Activated CD4-positive, alpha-beta T cell treated with anti-CD3 and anti-CD28 coated beads, Interleukin-2, amount 50 U/mL, for 16 hours (primary cell): Measurements from ENCODE around the gene IQSEC3.

Experiments
- DNase-seq: peaks from one replicate; pipeline ENCODE4 v3.0.0-alpha.2; 2020

The IQSEC3 gene

DNA sequence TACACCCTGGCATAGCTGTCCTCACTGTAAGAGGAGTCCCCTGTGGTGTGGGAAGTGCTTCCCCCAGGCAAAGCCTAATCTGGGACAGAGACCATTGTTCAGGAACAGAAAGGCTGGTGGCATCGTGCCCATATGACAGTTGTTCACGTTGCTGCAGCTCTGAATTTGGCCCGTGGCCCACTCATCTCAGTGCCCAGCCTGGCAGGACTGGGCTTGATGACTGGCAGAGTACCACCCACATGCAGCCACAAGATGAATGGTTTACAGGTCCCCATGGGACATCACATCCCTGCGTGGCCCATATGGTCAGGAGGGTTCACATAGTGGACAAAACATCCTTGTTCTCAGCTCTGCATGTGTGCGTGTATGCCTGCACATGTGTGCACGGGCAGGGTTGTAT is 17.5 kb downstream of the IQSEC3 start:
- DNase-seq = no peak

DNA sequence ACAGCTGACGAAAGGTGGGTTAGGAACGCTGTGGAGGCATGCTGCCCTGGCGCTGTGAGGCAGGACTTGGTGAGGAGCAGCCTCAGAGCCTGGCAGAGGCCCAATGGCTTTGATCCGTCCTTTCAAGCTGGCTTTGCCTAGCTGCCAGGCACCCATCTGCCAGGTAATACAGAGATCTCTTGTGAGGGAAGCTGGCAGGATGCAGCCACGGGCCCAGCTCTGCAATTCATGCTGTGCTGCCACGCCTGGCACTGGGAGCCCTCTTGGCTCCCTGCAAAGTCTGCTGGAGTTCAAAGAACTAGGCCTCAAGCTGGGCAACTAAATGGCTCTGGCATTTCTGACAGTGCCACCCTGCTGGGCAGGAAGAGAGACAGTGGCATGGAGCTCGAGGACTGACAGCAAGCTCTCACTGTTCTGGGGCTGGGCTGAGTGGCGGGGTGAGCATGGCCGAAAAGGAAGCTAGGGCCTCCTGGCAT is 18.7 kb downstream of the IQSEC3 start:
- no peak for DNase-seq

DNA sequence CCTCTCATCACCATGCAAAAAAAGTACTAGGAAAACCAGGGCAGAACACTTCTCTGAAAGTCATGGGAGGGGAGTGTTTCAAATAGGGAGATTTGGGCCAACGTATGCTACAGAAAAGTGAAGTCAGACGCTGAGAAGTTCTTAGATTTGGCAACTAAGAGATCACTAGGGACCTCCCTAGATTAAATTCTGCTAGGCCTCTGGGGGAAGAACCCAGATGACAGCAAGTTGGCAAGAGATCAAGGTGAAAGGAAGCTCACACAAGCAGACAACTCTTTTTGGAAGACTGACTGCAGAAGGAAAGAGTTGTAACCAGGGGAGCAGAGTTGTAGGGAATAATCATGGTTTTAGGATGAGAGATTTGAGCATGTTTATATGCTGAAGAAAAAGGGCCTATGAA is 20.7 kb downstream of the IQSEC3 start:
- DNase-seq = no peak

DNA sequence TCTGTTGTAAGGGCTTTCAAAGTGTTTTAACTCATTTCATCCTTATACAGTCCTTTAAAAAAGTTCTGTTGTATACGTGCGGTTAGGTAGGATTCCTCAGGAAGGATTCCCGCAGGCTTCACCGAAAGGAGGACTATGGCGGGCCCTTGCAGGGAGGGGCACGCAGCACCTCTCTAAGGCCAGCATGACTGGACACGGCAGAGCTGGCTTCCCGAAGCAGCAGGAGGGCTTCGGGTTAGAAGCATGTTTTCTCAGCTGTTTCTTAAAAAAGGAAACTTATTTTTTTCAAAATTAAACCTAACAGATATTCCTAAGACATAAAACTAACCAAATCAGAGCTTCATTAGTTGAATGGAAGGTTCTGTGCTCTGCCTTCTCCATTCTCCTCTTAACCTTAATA is 21.3 kb downstream of the IQSEC3 start:
- no peak for DNase-seq

DNA sequence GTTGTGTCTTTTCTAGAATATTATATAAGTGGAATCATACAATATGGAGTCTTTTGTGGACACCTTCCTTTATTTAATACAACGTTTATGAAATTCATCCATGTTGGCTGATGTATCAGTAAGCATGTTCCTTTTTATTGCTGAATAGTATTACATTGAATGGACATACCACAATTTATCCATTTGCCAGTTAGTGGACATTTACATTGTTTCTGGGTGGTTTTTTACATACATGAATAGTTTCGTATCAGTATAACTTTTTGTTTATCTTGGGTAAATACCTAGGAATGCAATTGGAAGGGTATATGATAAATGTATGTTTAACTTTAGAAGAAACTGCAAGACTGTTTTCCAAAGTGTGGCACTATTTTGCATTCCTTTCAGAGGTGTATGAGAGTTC is 23.1 kb downstream of the IQSEC3 start:
- DNase-seq = no peak

DNA sequence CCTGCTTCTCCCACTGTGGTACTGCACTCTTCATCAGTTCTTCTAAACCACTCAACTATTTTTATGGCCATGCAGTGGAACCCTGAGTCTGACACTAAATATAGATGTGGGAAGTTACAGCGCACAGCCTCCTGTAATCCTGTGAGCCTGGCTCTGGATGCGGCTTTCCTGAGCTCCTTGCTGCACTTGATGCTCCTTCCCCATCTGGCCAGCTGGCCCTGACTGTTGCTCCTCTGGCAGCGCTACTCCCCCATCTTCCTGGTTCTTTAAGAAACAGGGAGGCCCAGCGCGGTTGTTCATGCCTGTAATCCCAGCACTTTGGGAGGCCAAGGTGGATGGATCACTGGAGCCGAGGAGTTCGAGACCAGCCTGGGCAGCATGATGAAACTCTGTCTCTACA is 24.6 kb downstream of the IQSEC3 start:
- DNase-seq = no peak

DNA sequence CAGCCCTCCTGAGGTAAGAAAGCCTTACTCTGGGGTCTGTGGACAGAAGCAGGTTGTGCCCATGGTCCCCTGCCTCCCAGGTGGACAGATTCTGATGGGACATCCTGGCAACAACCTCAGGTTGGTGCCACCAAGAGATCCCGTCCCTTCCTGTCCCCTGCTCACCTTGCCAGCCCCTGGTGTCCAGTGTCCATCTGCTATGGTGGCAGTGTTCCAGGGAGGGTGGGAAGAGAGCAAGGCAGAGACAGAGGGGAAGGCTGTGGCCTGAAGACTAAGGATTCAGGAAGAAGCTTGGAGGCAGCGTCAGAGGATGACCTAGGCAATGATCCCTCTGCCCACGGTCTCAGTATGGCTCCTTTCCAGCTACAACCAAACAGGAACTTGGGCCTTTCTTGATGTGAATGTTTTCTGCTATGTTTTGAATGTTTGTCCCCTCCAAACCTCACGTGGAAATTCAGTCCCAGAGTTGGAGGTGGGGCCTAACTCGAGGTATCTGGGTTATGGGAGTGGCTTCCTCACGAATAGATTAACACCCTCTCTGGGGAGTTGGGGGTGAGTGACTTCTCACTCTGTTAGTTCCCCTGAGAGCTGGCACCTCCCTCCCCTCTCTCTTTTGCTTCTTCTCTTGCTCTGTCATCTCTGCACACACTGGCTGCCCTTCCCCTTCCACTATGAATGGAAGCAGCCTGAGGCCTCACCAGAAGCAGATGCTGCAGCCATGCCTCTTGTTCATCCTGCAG is 26.9 kb downstream of the IQSEC3 start:
- DNase-seq = no peak

DNA sequence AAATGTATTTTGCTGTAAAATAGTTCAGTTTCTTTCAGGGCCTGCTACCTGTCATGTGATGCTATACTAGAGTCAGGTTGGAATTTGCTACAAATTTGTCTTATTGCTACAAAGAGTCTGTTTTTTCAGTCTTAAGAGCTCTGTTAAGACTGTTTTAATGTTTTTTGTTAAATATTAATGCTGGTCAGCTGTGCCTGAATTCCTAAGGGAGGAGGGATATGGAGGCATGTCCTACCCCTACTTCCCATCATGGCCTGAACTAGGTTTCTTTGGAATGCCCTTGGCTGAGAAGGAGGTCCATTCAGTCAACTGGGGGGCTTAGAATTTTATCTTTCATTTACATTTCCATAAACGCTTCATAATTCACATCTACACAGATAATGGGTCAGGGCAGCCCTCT is 30.0 kb downstream of the IQSEC3 start:
- DNase-seq = no peak

DNA sequence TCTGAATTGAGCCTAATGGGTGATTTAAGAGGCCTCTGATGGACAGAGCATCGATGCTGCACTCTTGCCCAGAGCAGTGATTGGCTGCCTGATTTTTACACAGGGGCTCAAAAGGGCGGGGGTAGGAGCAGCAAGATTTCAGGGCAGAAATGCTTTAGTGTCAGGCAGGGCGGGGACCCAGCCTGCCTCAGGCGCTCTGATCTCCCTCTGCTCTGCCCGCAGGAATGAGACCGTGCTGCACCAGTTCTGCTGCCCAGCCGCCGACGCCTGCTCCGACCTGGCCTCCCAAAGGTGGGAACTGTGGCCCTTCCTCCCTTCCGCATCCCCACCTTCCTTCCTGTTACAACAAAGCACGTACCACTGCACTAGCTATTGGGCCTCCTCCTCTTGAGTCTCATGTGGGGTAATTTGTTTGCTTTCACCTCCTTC is 32.4 kb downstream of the IQSEC3 start:
- no peak for DNase-seq

DNA sequence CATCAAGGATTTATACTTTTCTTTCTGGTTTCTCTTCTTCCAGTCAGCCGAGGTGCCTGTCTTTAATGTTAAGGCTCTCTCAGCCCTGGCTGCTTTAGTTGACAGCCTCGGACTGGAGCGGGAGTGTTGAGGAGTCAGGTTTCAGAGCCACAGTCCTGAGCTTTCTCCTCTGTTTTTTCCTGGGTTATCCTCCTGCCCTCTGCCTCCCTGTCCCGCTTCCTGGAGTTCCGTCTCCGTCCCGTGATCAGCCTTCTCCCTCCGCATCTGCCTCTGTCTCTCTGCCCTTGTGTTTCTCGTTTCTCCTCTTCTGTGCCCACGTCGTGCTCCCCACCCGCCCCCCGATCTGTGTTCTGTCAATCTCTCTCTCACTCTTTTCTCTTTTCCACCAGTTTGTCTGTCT is 33.0 kb downstream of the IQSEC3 start:
- DNase-seq = no peak

DNA sequence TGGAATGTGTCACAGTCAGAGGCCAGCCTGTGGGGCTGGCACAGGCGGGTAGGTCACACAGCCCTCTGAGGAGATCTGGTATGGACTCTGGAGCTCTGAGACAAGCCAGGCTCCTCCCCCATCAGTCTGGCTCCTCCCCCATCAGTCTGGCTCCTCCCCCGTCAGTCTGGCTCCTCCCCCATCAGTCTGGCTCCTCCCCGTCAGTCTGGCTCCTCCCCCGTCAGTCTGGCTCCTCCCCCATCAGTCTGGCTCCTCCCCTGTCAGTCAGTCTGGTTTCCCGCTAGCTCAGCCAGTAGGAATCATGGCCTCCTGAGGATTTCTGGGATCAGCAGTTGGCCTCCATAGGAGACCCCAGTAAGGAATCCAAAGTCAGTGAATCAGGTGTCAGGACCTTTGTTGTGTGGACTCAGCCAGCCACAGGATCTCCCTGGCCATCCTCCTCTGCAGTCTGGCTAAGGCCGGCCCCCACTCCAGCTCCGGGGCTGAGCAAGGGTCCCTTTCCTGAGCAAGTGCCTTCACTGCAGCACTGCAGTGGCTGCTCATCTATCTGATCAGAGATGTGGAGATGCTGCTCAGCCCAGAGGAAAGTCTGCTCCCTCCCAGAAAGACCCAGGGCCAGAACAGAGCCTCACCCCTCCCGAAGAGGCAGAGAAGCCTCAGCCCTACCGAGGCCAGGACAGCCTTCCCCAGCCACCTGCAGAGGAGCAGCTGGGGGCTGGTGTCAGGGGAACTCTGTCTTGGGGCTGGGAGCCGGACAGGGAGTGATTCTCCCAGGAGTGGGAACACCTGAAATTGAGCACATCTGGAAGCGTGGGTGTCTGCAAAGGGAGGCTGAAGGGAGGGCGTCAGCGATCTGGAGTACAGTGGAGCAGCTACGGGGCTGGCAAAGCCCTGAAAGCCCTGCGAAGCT is 35.7 kb downstream of the IQSEC3 start:
- no peak for DNase-seq

DNA sequence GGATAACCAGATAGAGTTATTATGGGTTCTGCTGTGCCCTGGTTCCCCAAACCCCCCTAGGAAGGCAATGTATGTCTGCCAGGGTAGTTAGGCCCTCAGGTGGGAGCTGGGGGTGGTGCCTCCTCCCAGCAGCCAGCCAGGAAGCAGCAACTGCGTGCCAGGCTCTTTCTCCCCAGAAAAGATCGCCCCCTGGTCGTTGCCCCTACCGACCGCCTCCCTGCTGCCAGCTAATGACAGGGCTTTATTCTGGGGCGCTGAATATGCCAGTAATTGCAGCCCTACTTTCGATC is 36.3 kb downstream of the IQSEC3 start:
- DNase-seq = no peak

DNA sequence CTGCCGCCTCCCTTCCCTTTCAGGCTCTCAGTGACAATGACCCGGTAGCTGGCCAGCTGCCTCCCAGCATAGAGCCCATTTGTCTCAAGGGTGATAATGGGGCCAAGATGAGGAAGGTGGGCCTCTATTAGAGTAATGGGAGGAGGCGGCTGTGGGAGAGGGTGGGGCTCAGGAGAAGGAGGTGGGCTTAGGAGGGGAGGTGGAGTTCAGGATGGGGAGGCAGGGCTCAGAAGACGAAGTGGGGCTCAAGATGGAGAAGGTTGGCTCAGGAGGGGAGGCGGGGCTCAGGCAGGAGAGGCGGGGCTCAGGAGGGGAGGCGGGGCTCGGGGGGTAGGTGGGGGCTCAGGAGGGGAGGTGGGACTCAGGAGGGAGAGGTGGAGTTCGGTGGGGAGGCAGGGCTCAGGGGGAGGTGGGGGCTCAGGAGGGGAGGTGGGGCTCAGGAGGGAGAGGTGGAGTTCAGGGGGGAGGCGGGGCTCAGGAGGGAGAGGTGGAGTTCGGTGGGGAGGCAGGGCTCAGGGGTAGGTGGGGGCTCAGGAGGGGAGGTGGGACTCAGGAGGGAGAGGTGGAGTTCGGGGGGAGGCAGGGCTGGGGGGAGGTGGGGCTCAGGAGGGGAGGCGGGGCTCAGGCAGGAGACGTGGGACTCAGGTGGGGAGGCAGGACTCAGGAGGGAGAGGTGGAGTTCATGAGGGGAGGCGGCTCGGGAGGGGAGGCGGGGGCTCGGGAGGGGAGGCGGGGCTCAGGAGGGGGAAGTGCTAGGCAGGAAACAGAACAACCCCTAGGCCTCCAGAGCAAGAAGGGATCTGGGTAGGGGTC is 36.8 kb downstream of the IQSEC3 start:
- no peak for DNase-seq

DNA sequence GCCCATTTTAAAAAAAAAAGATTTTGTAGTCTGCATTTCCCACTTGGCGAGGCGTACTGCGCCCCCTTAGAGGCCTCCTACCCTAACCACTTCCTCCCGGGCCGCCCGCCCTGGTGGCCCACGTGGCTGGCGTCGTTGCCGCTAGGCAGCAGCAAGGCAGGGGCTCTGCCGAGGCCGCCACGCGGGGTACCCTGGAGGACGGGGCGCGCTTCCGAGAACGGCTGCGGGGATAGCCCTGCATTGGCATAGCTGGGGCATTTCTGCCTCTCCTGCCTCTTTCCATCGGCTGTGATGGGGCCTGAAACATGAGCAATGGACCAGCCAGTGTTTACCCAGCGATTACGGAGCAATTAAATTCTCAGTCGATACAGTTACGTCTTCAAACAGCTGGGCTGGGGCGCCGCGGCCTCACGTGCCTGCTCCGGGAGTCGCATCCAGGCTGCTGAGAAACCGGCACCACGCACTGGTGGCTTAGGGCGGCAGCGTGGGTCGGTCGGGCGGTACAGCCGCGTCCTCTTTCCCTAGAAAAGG is 38.0 kb downstream of the IQSEC3 start:
- no peak for DNase-seq

DNA sequence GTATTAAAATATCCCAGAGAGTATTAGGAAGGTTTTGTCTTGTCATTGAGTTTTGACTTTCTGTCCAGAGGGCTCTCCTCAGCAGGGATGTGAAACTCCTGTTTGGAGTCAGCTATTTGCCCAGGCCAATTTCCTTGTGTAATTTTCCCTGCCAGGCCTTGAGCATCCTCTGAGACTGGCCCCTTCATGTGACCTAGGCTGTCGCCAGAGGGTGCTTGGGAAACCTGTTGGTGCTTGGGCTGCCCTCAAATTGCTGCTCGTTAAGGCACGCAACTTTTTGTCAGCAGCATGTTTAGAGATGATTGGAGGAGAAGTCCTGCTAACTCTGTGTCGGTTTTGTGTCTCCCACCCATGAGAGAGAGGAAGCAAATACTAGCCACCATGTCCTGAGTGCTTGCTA is 39.1 kb downstream of the IQSEC3 start:
- DNase-seq = no peak

DNA sequence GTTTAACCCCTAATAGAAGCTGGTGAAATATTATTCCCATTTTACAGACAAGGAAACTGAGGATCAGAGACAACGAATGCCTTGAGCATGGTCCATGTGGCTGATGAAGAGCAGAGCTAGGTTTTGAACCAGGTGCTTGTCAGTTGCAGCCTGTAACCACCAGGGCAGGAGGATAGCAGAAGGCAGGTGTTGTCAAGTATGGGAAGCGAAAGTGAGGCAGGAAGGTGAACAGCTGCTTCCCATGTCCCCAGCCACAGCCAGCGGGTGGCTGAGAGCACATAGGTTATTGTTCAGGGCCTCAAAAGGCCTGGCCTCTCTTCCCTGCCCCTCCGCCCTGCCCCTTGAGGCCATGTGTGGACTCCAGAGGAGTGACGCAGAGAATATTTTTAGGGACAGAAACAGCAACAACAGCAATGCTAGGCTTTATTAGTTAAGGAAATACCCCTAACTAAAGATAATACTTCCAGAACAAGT is 39.6 kb downstream of the IQSEC3 start:
- no peak for DNase-seq

DNA sequence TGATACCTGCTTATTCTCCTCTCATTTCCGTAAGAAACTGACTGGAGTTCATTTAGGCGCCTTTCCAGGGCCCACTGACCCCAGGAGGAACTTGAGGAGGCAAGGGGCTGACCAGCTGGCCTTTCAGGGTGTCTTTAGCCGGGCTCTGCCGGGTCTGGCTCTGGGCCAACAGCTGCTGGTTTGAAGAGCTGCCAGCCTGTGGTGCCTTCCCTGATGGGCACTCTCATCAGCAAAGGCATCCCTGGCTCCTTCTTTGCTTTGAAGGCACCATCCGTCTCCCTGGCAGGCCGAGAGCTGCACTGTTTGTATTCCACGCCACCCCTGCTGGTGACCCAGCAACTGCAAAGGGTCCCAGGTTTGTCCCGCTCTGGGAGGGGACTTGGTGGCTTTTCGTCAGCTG is 42.0 kb downstream of the IQSEC3 start:
- no peak for DNase-seq

DNA sequence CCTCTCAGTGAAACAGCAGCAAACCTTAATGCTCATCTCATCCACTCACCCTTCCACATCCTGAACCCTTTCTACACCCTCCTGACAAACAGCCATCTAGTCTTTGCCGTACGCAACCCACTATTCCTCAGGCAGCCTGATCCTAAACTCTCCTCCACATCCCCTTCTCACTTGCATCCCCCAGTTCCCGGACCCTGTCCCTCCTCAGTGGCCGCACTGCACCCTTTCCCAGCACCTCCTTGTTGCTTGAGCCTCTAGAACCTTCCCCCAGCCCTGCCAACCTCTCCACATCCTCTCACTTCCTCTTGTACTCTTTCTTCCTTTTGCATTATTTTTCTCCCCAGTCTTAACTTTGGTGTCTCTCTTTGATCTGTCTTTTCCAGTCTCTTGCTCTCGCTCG is 42.9 kb downstream of the IQSEC3 start:
- DNase-seq = no peak

DNA sequence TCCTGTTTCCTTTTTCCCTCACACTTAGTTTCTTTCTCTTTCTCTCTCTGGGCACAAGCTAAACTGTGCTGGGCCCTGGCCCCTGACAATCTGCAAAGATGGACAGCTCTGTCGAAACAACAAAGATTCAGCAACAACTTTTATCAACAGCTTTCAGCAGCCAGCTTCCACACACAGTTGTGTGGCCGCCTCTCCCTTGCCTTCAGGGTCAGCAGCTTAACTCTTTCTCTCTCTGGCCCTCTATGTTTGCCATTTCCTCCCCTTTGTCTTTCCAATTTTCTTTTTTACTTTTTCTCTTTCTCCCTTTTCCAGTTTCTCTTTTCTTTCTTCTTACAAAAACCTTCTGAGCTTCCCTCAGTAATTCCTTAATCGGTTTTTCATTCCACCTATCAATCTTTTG is 43.3 kb downstream of the IQSEC3 start:
- no peak for DNase-seq

DNA sequence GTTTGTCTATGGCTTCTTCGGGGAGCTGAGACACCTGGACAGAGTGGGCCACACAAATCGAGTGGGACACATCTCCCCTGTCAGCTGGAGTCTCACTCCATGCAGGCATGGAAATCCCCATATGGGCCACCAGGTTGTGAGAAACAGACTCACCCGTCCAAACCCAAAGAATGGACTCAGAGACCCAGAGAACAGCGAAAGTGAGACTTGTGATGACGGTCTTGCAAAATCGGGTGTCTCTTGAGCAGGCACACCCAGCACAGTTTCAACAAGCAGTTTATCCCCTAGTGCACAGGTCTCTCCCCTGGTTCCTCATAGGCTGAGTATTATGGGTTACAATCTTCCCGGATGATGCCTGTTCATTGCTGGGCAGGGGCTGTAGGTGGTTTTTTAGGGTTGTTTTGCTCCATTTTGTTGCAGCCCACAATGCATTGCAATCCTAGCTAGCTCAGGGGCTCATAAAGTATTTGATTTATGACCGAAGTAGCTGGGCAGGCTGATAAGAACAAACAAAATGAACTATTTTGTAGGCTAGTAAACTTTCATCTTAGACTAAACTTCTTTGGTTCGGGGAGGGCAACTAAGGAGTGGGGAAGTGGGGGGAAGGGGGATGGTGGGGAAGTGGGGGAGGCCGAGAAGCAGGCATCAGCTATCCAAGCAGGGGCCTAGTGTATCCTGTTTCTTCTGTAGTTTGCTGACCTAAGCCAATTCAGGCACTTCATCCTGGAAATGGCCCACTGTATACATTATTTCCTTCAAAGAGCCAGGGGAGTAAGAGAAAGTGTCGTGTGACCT is 45.3 kb downstream of the IQSEC3 start:
- no peak for DNase-seq

DNA sequence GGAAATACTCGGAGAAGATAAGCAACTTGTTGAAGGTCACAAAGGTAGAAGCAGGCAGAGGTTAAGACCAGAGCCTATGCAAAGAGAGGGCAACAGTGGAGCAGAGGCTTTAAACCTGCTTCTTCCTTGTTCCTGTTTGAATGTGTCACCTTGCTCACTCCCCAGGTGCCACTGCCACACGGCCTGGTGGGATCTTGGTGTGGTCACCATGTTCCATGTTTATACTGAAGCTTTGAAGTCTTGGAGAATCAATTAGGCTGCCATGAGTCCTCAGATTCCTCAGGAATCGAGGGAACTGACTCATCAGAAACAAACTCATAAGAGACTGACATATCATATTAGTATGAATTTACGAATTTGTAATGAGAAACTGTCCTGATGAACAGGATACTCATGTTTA is 46.8 kb downstream of the IQSEC3 start:
- no peak for DNase-seq

DNA sequence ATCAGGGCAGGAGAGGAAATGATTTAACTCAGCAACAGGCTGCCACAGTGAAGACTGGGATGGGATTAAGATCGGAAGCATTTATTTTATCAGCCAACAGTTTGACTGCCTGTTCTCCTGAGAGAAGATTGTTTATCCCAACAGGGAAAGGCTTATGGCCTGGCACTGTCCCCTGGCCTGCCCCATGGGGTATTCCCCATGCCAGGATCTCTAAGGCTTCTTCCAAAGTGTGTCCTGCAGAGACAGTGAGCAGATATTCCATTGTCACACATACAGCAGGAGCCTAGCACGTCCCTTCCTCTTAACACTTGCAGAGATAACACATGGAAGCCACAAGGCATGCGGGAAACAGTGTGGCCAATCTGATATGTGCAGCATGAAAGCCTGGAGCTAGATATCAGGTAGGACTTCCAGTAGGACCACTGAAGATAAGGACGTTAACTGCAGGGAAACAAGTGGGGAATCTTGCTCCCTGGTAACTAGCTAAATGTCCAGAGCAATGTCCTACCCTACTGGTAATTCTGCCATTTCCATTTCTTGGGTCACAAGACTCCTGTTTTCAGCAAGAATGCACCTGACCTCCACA is 48.2 kb downstream of the IQSEC3 start:
- no peak for DNase-seq
